Endothelial cell of umbilical vein (primary cell): ENCODE results near the gene COX8A. TPM values are rescaled to one million over a fixed set of nuclear protein-coding genes. Genes with fewer than 3 reads are reported as not detected.

Experiments used
- BruUV-seq: library from RNA; stranded (reverse); fragments of 400-500 nt; replicated peaks from 2 replicates; lab custom pipeline; 2021; lab: Mats Ljungman, UMichigan
- CTCF ChIA-PET: fragments of 300-600, 350-600 bp; sonication (Branson Sonifier 250); formaldehyde crosslinking; loops from one replicate; lab custom pipeline; 2021; ENCODE audit warnings: antibody characterized with exemption, inconsistent platforms; lab: Charles Lee
- POLR2A ChIA-PET: fragments of 300-600, 350-600 bp; sonication (Branson Sonifier 250); formaldehyde crosslinking; loops from one replicate; lab custom pipeline; 2021; ENCODE audit warnings: antibody characterized with exemption, inconsistent platforms; lab: Charles Lee
- DNase-seq: peaks from one replicate; pipeline ENCODE4 v3.0.0-alpha.2; 2011; ENCODE audit warnings: low read depth, low spot score
- FAIRE-seq: peaks from 2 replicates; lab custom pipeline; 2011; peaks lifted over from hg19 to GRCh38; lab: Jason Lieb, UNC
- H2AFZ ChIP-seq: 2 replicates; pipeline ENCODE4 v1.6.0; 2012; ENCODE audit warnings: low read depth, low read length, control low read depth, inconsistent platforms
- H3K27ac ChIP-seq: 2 replicates; pipeline ENCODE4 v1.5.1; 2011; ENCODE audit warnings: low read depth, mild to moderate bottlenecking, control low read depth, low read length, moderate library complexity; ENCODE audit not compliant: insufficient read depth
- H3K27me3 ChIP-seq, 2 experiments: 2 replicates each; pipeline versions ENCODE4 v1.6.0 to v1.6.1; 2011; ENCODE audit warnings: low read length in 2 of 2, mixed read lengths in 1 of 2; ENCODE audit not compliant: control insufficient read depth in 2 of 2, insufficient read depth in 2 of 2
- H3K36me3 ChIP-seq, 2 experiments: 2 replicates in 1 of 2; 3 replicates in 1 of 2; pipeline ENCODE4 v1.5.1; 2011; ENCODE audit warnings: low read length in 2 of 2, mild to moderate bottlenecking in 1 of 2, moderate library complexity in 1 of 2; ENCODE audit not compliant: control insufficient read depth in 2 of 2, insufficient read depth in 2 of 2; ENCODE audit errors: extremely low read depth in 1 of 2
- H3K4me1 ChIP-seq: 3 replicates; pipeline ENCODE4 v1.5.1; 2011; ENCODE audit warnings: mild to moderate bottlenecking, low read length; ENCODE audit not compliant: control insufficient read depth, insufficient read depth; ENCODE audit errors: extremely low read depth
- H3K4me2 ChIP-seq: 2 replicates; pipeline ENCODE4 v1.6.1; 2011; ENCODE audit warnings: low read length, control low read depth, mixed read lengths; ENCODE audit not compliant: insufficient read depth
- H3K4me3 ChIP-seq, 3 experiments: fragments of 200-600 bp in 1 of 3; sonication (generic), shearing (Covaris generic) in 1 of 3; replicated peaks in 1 of 3; 2 replicates each; pipeline ENCODE4 v1.5.1; 2011 to 2016; ENCODE audit warnings: control low read depth in 3 of 3, low read length in 3 of 3, mild to moderate bottlenecking in 2 of 3, inconsistent platforms in 1 of 3, low read depth in 1 of 3, moderate library complexity in 1 of 3; ENCODE audit not compliant: insufficient read depth in 1 of 3
- H3K79me2 ChIP-seq: 2 replicates; pipeline ENCODE4 v1.6.0; 2012; ENCODE audit warnings: low read length, inconsistent platforms; ENCODE audit not compliant: control insufficient read depth, insufficient read depth
- H3K9ac ChIP-seq: replicated peaks from 2 replicates; pipeline ENCODE3; 2011; ENCODE audit warnings: low read length, control low read depth; ENCODE audit not compliant: insufficient read depth; ENCODE audit errors: extremely low read depth
- H3K9me1 ChIP-seq: replicated peaks from 3 replicates; pipeline ENCODE4 v1.6.0; 2011; ENCODE audit warnings: mild to moderate bottlenecking, low read length; ENCODE audit not compliant: control insufficient read depth, insufficient read depth; ENCODE audit errors: extremely low read depth
- H3K9me3 ChIP-seq: replicated peaks from 2 replicates; pipeline ENCODE4 v1.5.1; 2012; ENCODE audit warnings: low read length, inconsistent platforms; ENCODE audit not compliant: control insufficient read depth, insufficient read depth
- H4K20me1 ChIP-seq: replicated peaks from 2 replicates; pipeline ENCODE3; 2011; ENCODE audit warnings: mild to moderate bottlenecking, low read length; ENCODE audit not compliant: control insufficient read depth, insufficient read depth; ENCODE audit errors: extremely low read depth
- EZH2 ChIP-seq: IDR thresholded peaks from 2 replicates; pipeline ENCODE4 v1.6.1; 2012; ENCODE audit warnings: borderline replicate concordance, low read depth, mild to moderate bottlenecking, moderate library complexity, low read length, inconsistent platforms; ENCODE audit not compliant: severe bottlenecking
- FOS ChIP-seq: IDR thresholded peaks from 2 replicates; pipeline ENCODE4 v1.6.1; 2011; ENCODE audit warnings: mild to moderate bottlenecking, low read length, moderate library complexity, borderline replicate concordance; ENCODE audit not compliant: insufficient read depth
- GATA2 ChIP-seq: IDR thresholded peaks from 2 replicates; pipeline ENCODE4 v1.7.0; 2011; ENCODE audit warnings: low read depth, mild to moderate bottlenecking, moderate library complexity, mixed read lengths, low read length; ENCODE audit not compliant: insufficient read length, insufficient read depth
- JUN ChIP-seq: IDR thresholded peaks from 2 replicates; pipeline ENCODE4 v1.6.1; 2011; ENCODE audit warnings: borderline replicate concordance, low read depth; ENCODE audit not compliant: insufficient read length, insufficient read depth
- MYC ChIP-seq: IDR thresholded peaks from one replicate; pipeline ENCODE4 v1.6.1; 2011; ENCODE audit warnings: mild to moderate bottlenecking, low read depth, low read length
- POLR2A ChIP-seq: IDR thresholded peaks from 2 replicates; pipeline ENCODE4 v1.6.1; 2012; ENCODE audit warnings: low read depth, mild to moderate bottlenecking, control low read depth, low read length
- POLR2AphosphoS5 ChIP-seq: IDR thresholded peaks from 2 replicates; pipeline ENCODE4 v1.6.1; 2012; ENCODE audit warnings: low read depth, mild to moderate bottlenecking, control low read depth, low read length, moderate library complexity; ENCODE audit not compliant: insufficient read depth
- dilution Hi-C: fragments of 300-500 bp; cut with MboI; formaldehyde crosslinking; loops from one replicate; pipeline ENCODE4 v1.15.0; 2019; ENCODE audit warnings: low sequenced_read_pairs; ENCODE audit not compliant: extremely low pct_ligation_motif_present
- intact Hi-C: fragments of 100-400 bp; cut with micrococcal nuclease; formaldehyde crosslinking; loops from one replicate; pipeline ENCODE4 v1.10.0; 2022
- polyA plus RNA-seq, 4 experiments: library from polyadenylated mRNA; depleted of rRNA in 3 of 4; stranded (reverse) in 3 of 4; unstranded in 1 of 4; fragments of >200 nt; gene quantifications; 2 replicates each; pipeline versions ENCODE4 v1.2.1 to v1.2.3, GENCODE V29; 2011 to 2012; ENCODE audit warnings: missing spikeins in 1 of 4
- total RNA-seq: library from RNA; stranded (reverse); gene quantifications from 2 replicates; pipeline ENCODE4 v1.2.3, GENCODE V29; 2021
- TF ChIP-seq, protein P1 (sequence below), 2 donors: IDR thresholded peaks; 1 replicate in 1 of 2; 2 replicates in 1 of 2; pipeline ENCODE4 v1.5.1; 2011; ENCODE audit warnings: low read length in 2 of 2, mild to moderate bottlenecking in 2 of 2, moderate library complexity in 2 of 2, control low read depth in 1 of 2, inconsistent platforms in 1 of 2, low read depth in 1 of 2; ENCODE audit not compliant: insufficient read depth in 1 of 2; ENCODE audit errors: extremely low read depth in 1 of 2
- TF ChIP-seq, protein P2 (sequence below): IDR thresholded peaks from 2 replicates; pipeline ENCODE4 v1.6.1; 2011; ENCODE audit not compliant: insufficient read depth, insufficient read length

COX8A gene
- total and polyA plus RNA-seq, 2 donors (not counting 3 experiments of a cell fraction or from before 2014, with no cell fraction given): 339 to 930 TPM

DNA sequence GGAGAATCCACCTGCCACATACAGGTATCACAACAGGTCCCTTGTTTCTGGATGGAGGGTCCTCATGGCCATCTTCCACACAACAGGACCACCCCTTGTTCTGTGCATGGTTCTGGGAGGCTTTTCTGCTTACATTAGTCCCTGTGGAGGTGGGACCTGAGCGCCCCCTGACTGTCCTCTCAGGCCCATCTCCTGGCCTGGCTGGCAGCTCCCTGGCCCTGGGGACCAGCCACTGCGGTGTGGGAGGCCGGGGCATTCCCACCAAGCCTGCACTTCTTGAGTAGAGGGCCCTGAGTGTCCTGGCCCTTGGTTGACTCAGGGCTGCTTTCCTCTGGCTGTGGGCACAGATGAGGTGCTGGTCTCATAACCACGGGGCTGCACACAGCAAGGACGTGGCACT is 5.0 kb downstream of the COX8A start:
- DNase-seq (no peak), FAIRE-seq (no peak)
- Histone ChIP-seq H3K4me2 (no peak overlapping the region), H3K27ac (no peak overlapping the region), H2AFZ (no peak overlapping the region), H3K27me3 (no peaks in the 10 kb centered on the region), H3K9me3 (no peaks in the 10 kb centered on the region), H3K4me3 (no peak overlapping the region), H4K20me1 (no peaks in the 10 kb centered on the region), H3K9ac (no peak overlapping the region), H3K9me1 (no peaks in the 10 kb centered on the region), H3K4me1 (peaks cover 13% of the 10 kb centered on the region), H3K36me3 (peaks cover 0 to 2% of the 10 kb centered on the region in 2 experiments), H3K79me2 (peaks cover 23% of the 10 kb centered on the region)
- TF ChIP-seq FOS (no peak), POLR2AphosphoS5 (no peak), JUN (no peak), EZH2 (no peak), MYC (no peak), GATA2 (no peak), POLR2A (no peak)
- TF ChIP-seq, protein P1, sequence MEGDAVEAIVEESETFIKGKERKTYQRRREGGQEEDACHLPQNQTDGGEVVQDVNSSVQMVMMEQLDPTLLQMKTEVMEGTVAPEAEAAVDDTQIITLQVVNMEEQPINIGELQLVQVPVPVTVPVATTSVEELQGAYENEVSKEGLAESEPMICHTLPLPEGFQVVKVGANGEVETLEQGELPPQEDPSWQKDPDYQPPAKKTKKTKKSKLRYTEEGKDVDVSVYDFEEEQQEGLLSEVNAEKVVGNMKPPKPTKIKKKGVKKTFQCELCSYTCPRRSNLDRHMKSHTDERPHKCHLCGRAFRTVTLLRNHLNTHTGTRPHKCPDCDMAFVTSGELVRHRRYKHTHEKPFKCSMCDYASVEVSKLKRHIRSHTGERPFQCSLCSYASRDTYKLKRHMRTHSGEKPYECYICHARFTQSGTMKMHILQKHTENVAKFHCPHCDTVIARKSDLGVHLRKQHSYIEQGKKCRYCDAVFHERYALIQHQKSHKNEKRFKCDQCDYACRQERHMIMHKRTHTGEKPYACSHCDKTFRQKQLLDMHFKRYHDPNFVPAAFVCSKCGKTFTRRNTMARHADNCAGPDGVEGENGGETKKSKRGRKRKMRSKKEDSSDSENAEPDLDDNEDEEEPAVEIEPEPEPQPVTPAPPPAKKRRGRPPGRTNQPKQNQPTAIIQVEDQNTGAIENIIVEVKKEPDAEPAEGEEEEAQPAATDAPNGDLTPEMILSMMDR (IDR thresholded peaks at IDR 0.05; ENCODE audit: extremely low read depth in 1 of 2, insufficient read depth in 1 of 2, low read depth in 1 of 2, low read length in 2 of 2): no peak
- TF ChIP-seq, protein P2, sequence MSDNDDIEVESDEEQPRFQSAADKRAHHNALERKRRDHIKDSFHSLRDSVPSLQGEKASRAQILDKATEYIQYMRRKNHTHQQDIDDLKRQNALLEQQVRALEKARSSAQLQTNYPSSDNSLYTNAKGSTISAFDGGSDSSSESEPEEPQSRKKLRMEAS: no peak
- intact Hi-C loops (no loop called here), dilution Hi-C loops (no loop called here)
- no TSS peak for BruUV-seq
- ChIA-PET POLR2A (no interaction called here), CTCF (interaction anchor here (0.6 kb wide), 1 partner anchor 135 kb away, joined by 3 read pairs; no protein-coding TSS in a partner anchor)
